ENCODE measurements around the gene POU6F2.

GRCh38 chr7:39240864-39241263, 263.2 kb downstream of the POU6F2 start:
- TF ChIP-seq EZH2phosphoT487 (IDR thresholded peaks at IDR 0.05; ENCODE audit: insufficient read depth, low read depth) (no peak), EZH2 (IDR thresholded peaks at IDR 0.05; ENCODE audit: insufficient read depth, poor library complexity, severe bottlenecking) (no peak)
